Measurements from ENCODE around the gene RALGDS. TPM values are rescaled to one million over a fixed set of nuclear protein-coding genes. Genes with fewer than 3 reads are reported as not detected.

RALGDS gene
- total RNA-seq, 2 experiments from 2014 or later, result 103 to 114 TPM

DNA sequence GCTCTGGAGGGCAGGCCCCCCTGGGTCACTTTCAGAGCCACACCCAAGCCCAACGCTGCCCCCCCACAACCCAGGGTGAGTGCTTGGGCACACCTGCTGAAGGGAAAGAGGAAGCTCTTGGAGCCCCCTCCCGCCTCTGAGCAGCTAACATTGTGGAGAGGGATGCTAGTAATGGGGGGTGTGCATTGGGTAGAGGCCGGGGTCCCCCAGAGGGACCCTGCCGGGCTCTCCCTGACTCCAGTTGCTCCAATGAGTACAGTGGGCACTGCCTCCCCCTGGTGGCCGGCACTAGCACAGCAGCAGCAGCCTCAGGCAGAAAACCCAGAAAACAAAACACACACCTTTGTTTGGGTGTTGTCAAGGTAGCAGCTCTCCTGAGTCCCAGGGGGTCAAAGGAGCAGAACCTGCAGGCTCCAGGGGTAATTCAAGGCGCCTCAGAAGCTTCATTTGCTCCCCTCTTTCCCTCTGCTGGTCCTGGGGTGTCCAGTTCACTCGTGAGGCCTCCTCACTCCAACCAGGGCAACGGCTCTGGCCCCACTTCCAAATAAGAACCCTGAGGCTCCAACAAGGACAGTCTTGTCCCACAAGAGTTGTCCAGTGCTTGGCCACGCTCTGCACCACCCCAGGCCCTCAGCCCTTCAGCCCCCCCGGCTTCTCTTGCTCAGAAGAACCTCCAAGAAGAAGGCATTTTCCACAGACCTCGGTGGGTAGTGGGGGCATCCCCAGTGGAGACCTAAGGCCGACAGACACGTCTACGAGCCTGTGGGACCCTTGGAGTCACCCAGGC, 26.6 kb upstream of the RALGDS start:
- Mint-ChIP-seq H3K4me1 (peaks cover 52% of the 10 kb centered on the region), H3K27ac (peak overlapping the region; percentile 94), H3K9me3 (ENCODE audit: low read depth) (no peaks in the 10 kb centered on the region), H3K4me3 (peak overlapping the region; percentile 94), H3K27me3 (no peaks in the 10 kb centered on the region), H3K36me3 (peaks cover 4% of the 10 kb centered on the region)
- DNase-seq, result peak; percentile 91
- CTCF ChIA-PET, result interaction anchor here (0.6 to 10.4 kb wide), 25 partner anchors 9 to 224 kb away, joined by 3 to 505 read pairs (median 5); partner anchors contain the start of genes GTF3C5 and RALGDS
- peak; percentile 16 for ATAC-seq

DNA sequence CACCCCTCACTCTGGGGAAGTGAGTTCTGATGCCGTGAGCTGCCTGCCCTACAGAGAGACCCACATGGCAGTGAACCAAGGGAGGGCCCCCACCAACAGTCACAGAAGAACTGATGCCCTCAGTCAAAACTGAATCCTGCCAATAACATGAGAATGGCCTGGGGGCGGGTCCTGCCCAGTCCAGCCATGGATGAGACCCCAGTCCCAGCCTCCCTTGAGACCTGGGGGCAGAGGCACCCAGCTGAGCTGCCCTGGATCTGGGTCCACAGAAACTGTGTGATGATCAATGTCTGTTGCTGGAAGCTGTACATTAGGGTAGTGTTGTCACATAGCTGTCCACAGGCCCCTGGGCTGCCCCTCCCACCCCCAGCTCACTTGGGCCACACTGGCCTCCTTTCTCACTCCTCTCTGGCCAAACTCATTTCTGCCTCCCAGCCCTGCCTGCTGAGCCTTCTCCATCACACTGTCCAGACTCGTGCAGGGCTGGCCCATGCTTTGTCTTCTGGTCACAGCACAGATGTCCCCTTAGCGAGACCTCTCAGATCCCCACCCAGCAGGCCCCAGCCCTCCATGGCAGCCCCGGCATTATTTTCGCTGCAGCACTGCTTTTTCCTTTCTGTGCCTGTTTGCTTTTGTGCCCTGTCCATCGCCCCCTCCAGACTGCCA, 25.8 kb upstream of the RALGDS start:
- Mint-ChIP-seq H3K4me1 (peaks cover 59% of the 10 kb centered on the region), H3K4me3 (peak overlapping the region; percentile 94), H3K27me3 (no peaks in the 10 kb centered on the region), H3K9me3 (ENCODE audit: low read depth) (no peaks in the 10 kb centered on the region), H3K36me3 (peaks cover 4% of the 10 kb centered on the region), H3K27ac (peak overlapping the region; percentile 94)
- no peak for ATAC-seq
- CTCF ChIA-PET, result interaction anchor here (0.9 to 10.4 kb wide), 21 partner anchors 12 to 225 kb away, joined by 3 to 505 read pairs (median 6); partner anchors contain the start of genes GTF3C5 and RALGDS
- DNase-seq, result no peak

DNA sequence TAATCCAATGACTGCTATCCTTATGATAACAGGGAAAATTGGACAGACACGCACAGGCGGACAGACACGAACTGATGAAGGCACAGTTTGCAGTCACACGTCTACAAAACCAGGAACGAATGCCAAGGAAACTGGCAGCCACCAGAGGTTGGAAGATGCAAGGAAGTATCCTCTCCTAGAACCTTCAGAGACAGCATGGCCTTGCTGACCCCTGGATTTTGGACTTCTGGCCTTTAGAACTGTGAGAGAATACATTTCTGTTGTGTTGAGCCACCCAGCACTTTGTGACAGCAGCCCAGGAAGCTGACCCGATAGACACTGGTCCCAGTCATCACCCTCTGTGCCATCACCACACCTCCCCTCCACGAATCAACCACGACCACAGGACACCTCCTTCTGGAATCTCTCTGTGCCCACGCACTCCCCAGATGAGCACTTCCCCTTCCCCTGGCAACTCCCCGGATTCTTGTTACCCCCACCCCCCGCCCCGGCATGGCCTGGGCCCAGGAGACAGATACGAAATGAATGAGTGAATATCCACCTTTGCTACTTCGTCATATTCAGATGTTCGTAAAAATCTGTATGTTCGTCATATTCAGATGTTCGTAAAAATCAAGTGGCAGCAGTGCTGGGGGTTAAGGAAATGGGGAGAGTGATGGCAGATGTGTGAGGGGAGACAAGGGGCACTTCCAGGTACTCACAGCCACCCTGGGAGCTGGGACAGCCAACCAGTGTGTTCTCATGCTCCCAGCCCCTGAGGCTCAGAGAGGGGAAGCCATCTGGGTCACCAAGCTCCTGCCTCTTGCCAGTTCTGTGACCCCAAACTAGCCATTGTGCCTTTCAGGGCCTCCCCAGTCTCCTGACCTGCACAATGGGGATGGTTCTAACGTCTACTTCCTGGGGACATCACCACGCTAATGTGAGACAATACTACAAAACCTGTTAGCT, 24.1 kb upstream of the RALGDS start:
- no peak for DNase-seq
- CTCF ChIA-PET, result interaction anchor here (0.9 to 10.4 kb wide), 24 partner anchors 10 to 790 kb away, joined by 3 to 505 read pairs (median 8); partner anchors contain the start of genes CEL, GTF3C5, RALGDS and SETX

DNA sequence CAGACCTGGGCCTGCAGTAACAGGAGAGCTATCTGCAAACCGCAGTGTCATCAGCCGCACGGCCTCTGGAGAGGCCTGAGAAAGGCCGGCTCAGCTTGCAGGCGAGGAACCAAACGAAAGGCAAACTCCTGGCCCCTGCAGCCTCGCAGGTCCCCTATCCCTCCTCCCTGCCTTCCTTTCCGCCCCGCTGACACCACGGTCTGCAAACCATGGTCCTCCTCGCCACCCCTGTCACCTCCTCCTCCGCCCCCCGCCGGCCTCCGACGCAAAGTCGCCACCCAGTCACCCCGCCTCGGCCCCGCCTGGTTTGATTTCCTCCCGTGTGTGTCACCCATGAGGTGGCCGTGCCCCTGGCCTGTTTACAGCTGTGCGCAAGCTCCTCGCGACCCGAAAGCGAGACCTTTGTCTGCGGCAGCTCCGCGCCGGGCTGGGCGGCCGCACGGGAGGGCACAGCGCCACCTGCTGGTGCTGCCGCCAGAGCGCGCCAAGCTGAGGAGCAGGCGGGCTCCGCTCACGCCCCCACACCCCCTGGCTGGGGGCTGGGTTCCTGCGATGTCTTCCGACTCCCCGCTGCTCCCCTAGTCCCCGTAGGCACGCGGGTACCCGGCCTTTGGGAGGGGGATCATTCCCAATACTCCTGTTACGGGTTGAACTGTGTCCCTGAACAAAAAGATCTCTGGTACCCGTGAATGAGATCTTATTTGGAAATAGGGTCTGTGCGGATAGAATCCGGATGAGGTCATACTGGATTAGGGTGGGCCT, 23.3 kb upstream of the RALGDS start:
- peak overlapping the region; percentile 70 for H3K4me3 Mint-ChIP-seq
- DNase-seq, result peak; percentile 98
- H3K4me1 Mint-ChIP-seq, result peaks cover 75% of the 10 kb centered on the region
- CTCF ChIA-PET, result interaction anchor here (0.6 to 10.4 kb wide), 32 partner anchors 11 to 789 kb away, joined by 3 to 505 read pairs (median 5); partner anchors contain the start of genes CEL, GTF3C5, RALGDS and SETX
- ATAC-seq, result peak; percentile 76
- no peaks in the 10 kb centered on the region for H3K9me3 Mint-ChIP-seq (ENCODE audit: low read depth)
- H3K27ac Mint-ChIP-seq, result peak overlapping the region; percentile 92
- H3K27me3 Mint-ChIP-seq, result no peaks in the 10 kb centered on the region
- peaks cover 4% of the 10 kb centered on the region for H3K36me3 Mint-ChIP-seq

More for the DNA sequence above, 24.1 kb upstream of the RALGDS start:
- peaks cover 4% of the 10 kb centered on the region for H3K36me3 Mint-ChIP-seq
- H3K4me3 Mint-ChIP-seq, result peak overlapping the region; percentile 70
- no peaks in the 10 kb centered on the region for H3K9me3 Mint-ChIP-seq (ENCODE audit: low read depth)
- ATAC-seq, result no peak
- no peaks in the 10 kb centered on the region for H3K27me3 Mint-ChIP-seq
- H3K27ac Mint-ChIP-seq, result peak overlapping the region; percentile 92
- H3K4me1 Mint-ChIP-seq, result peaks cover 73% of the 10 kb centered on the region

DNA sequence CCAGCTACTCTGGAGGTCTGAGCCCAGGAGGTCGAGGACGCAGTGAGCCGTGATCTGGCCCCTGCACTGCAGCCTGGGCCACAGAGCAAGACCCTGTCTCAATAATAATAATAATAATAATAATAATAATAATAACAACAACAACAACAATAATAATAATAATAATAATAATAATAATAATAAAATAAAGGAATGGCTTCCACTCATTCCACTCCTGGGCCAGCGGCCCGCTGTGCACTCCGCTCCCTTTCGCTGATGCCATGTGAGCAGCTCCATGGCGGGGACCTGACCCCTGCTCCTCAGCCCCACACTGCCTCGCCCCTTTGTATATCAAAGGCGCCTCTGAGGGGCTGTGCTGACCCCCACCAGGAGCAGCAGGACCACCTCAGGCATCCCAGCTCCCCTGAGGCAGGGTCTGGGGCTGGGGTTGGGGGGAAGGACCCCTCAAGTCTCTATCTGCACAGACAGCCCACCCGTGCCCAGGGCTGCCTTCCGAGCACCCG, 22.6 kb upstream of the RALGDS start:
- Mint-ChIP-seq H3K27ac (peak overlapping the region; percentile 92), H3K36me3 (peaks cover 4% of the 10 kb centered on the region), H3K4me1 (peaks cover 79% of the 10 kb centered on the region), H3K4me3 (peak overlapping the region; percentile 70), H3K9me3 (ENCODE audit: low read depth) (no peaks in the 10 kb centered on the region), H3K27me3 (no peaks in the 10 kb centered on the region)
- DNase-seq, result no peak
- no peak for ATAC-seq
- CTCF ChIA-PET, result interaction anchor here (0.6 to 10.4 kb wide), 33 partner anchors 12 to 789 kb away, joined by 3 to 505 read pairs (median 5); partner anchors contain the start of genes CEL, GTF3C5, RALGDS and SETX

DNA sequence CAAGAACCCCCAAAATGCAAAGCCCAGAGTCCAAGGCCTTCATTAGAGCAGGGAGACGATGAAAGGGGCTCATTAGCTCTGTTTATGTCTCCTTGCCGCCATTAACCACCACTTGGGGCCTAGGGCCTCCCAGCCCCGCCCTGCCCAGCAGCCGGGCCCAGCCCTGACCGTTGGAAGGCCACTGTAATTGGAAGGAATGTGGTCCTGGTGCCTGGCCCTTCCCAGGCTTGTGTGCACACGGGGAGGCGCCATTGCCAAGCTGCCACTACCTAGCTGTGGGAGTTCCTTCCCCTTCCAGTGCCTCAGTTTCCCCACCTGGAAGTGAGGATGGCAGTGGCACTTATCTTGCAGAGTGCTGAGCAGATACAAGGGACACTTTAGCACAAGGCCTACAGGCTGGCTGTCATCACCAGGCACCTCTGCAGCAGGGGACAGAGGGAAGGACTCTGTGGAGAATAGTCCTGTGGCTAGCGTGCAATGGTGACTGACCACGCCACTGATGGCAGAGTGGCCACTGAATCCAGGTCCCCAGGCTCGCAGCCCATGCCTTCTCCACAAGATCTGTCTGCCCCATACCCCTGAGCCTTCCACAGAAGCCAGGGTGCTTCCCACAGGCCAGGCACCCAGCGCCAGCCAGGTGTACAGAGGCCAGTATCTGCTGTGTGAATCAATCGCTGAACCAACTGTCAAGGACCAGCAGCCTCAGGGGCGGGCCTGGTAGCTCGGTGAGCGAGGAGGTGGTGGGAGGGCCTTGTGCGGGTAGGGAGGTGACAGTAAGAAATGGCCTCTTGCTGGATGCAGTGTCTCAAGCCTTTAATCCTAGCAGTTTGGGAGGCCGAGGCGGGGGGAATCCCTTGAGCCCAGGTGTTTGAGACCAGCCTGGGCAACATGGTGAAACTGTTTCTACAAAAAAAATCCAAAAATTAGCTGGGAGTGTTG, 21.9 kb upstream of the RALGDS start:
- CTCF ChIA-PET, result interaction anchor here (1.1 to 10.4 kb wide), 14 partner anchors 12 to 231 kb away, joined by 3 to 505 read pairs (median 10); partner anchors contain the start of genes CEL, GTF3C5 and RALGDS
- Mint-ChIP-seq H3K9me3 (ENCODE audit: low read depth) (no peaks in the 10 kb centered on the region), H3K4me3 (peak overlapping the region; percentile 39)

DNA sequence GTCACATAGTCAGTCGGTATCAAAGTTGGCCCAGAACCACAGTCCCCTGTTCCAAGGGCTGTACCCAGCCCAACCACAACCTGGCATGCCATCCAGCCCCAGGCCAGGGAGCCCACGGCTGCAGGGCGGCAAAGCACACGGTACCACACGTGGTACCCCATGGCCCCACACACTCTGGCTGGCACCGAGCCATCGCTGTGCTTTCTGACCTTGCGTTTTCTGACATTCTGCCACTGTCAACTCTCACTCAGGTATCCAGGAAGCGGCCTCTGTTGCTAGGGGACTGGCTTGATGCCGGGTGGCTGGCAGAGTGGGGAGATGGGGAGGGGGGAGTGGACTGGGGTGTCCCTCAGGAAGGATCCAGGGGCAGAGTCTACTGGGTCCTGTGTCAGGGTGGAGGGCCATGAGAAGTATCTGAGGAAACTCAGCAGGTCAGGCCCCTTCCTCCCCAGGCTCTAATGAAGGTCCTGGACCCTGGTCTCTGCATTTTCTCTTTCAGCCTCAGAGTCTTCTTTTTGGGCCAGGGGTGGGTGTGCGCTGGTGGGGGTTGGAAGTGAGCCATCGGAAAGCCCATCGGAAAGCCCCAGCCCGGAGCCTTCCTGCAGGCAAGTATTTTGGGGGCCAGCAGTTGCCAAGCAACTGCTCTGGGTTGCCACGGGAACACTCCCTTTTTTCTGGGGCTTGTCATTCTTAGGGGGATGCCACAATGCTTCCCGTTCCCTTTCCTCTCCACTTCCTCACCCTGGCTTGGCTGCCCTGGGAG, 21.0 kb upstream of the RALGDS start:
- Mint-ChIP-seq H3K27me3 (no peaks in the 10 kb centered on the region), H3K4me1 (peaks cover 84% of the 10 kb centered on the region), H3K36me3 (peaks cover 4% of the 10 kb centered on the region), H3K4me3 (peak overlapping the region; percentile 39), H3K9me3 (ENCODE audit: low read depth) (no peaks in the 10 kb centered on the region), H3K27ac (peak overlapping the region; percentile 89)
- ATAC-seq (peak; percentile 22), DNase-seq (peak; percentile 84)
- CTCF ChIA-PET, result interaction anchor here (8.5 to 10.4 kb wide), 2 partner anchors 11 to 31 kb away, joined by 276 to 505 read pairs; partner anchors contain the start of gene RALGDS

More for the DNA sequence above, 21.9 kb upstream of the RALGDS start:
- Mint-ChIP-seq H3K27ac (peak overlapping the region; percentile 89), H3K36me3 (peaks cover 4% of the 10 kb centered on the region), H3K27me3 (no peaks in the 10 kb centered on the region), H3K4me1 (peaks cover 82% of the 10 kb centered on the region)
- peak; percentile 75 for DNase-seq
- no peak for ATAC-seq

DNA sequence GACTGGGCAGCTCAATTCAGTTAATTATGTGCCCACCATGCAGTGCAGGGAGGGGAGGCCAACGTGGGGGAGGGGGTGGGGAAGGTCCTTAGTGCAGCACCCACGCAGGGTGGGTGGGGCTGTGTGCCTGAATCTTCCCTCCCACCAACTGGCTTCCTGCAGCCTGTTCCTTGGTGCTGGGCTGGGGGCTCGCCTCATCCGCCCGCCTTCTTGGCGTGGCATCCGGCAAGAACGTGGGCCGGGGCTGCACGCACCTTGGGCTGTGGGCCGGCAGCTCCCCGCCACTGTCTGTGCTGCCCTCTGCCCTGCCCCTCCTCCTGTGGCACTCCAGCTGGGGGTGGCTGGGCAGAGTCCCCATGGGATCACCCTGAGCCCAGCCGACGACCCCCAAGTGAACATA, 19.6 kb upstream of the RALGDS start:
- CTCF ChIA-PET, result no interaction called here
- DNase-seq (no peak), ATAC-seq (no peak)
- Mint-ChIP-seq H3K27ac (peak overlapping the region; percentile 89), H3K36me3 (no peaks in the 10 kb centered on the region), H3K4me3 (no peak overlapping the region), H3K27me3 (no peaks in the 10 kb centered on the region), H3K4me1 (peaks cover 86% of the 10 kb centered on the region), H3K9me3 (ENCODE audit: low read depth) (no peaks in the 10 kb centered on the region)

DNA sequence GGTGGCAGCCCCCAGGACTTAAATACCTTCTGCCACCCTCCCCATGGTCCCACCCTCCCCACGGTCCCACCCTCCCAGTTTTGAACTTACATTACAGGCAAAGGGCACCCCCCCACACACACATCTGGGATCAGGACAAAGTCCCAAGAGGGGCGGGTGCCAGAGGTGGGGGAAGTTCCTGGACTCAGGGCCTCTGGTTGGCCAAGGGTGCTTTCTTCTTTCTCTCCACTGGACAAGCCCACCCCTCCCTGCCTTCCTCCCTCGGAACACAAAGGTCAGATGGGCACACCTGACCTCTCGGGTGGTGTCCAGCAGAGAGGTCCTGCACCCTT, 19.1 kb upstream of the RALGDS start:
- H3K27ac Mint-ChIP-seq, result no peak overlapping the region
- H3K4me1 Mint-ChIP-seq, result peaks cover 86% of the 10 kb centered on the region
- H3K36me3 Mint-ChIP-seq, result no peaks in the 10 kb centered on the region
- no peaks in the 10 kb centered on the region for H3K27me3 Mint-ChIP-seq
- H3K4me3 Mint-ChIP-seq, result no peak overlapping the region
- CTCF ChIA-PET, result no interaction called here
- DNase-seq (no peak), ATAC-seq (no peak)
- H3K9me3 Mint-ChIP-seq (ENCODE audit: low read depth), result no peaks in the 10 kb centered on the region

DNA sequence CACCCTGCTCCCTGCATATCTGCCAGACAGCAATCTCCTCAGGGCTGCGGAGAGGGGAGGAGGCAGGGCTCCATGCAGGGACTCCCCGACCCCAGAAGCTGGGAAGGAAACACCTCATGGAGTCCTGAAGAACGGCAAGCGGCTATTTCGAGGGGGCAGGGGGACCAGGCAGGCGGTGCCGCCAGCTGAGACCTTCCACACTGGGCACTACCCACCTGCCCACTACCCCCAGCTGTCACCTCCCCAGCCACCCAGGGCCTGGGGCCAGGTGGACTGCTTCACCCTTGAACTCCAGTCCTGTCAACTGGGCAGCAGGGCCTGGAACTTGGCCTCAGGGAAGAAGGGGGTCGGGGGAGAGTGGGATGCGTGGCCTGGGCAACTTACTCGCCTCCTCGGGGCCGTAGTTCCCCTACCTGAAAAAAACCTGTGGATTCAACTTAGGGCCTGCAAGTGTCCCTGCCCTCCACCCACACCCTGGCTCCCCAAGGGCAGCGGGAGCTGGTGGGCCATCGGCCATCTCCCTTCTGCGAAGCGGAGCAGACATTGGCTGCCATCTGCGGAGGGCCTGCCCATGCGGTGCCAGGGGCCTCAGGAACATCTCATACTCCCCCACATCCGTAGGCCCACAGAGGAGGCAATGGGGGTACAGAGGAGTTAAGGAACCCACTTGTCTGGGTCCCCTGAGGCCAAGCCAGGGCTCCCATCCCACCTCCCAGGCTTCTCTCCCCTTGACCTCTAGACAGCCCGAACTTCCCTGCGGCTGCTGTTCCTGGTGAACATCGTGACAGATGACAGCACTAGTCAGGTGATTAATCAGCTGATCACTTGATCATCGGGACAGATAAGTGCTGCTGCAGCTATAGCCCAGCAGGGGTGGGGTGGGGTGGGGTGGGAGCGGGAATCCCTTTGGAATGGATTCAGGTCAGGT, 18.5 kb upstream of the RALGDS start:
- CTCF ChIA-PET, result no interaction called here
- Mint-ChIP-seq H3K4me1 (peaks cover 86% of the 10 kb centered on the region), H3K4me3 (no peak overlapping the region), H3K9me3 (ENCODE audit: low read depth) (no peaks in the 10 kb centered on the region), H3K36me3 (no peaks in the 10 kb centered on the region), H3K27me3 (no peaks in the 10 kb centered on the region), H3K27ac (peak overlapping the region; percentile 47)
- ATAC-seq, result no peak
- DNase-seq, result no peak

Data from activated CD8-positive, alpha-beta memory T cell treated with anti-CD3 and anti-CD28 coated beads, Interleukin-2, amount 10 ng/mL, durations not matched to agents 7 days and 5 days (primary cell).